Measurements from ENCODE around the gene DHRSX. TPM values are rescaled to one million over a fixed set of nuclear protein-coding genes. Genes with fewer than 3 reads are reported as not detected.

The DHRSX gene
- total and polyA plus RNA-seq, 2 experiments from 2014 or later, result 15.2 to 30.2 TPM

- no peak for DNase-seq
- Histone ChIP-seq H3K79me2 (ENCODE audit: insufficient read depth) (no peaks in the 10 kb centered on the region), H2AFZ (no peak overlapping the region), H3K9ac (no peak overlapping the region), H3K4me2 (ENCODE audit: unreplicated experiment) (no peak overlapping the region), H3K27me3 (replicated peaks; ENCODE audit: insufficient read depth) (peaks cover 18% of the 10 kb centered on the region), H4K20me1 (ENCODE audit: insufficient read depth) (no peaks in the 10 kb centered on the region), H3K36me3 (ENCODE audit: low read depth) (no peaks in the 10 kb centered on the region), H3K4me1 (ENCODE audit: insufficient read depth) (no peaks in the 10 kb centered on the region), H3K9me3 (ENCODE audit: low read depth) (no peaks in the 10 kb centered on the region), H3F3A (ENCODE audit: insufficient read depth) (no peaks in the 10 kb centered on the region), H3K27ac (no peak overlapping the region), H3K4me3 (no peak overlapping the region), H3K9me2 (ENCODE audit: insufficient read depth) (no peaks in the 10 kb centered on the region)
- 7 to 24% methylated on average over 1 of the region's 1 CpG for WGBS, 2 experiments (ENCODE audit: low coverage in 1 of 2, low lambda C conversion rate in 2 of 2, missing lambda C conversion rate in 2 of 2)
- in situ Hi-C loops (cut with MboI), result no loop called here
- TF ChIP-seq EZH2 (IDR thresholded peaks at IDR 0.05; ENCODE audit: insufficient read depth, poor library complexity, severe bottlenecking) (no peak), EZH2phosphoT487 (IDR thresholded peaks at IDR 0.05; ENCODE audit: insufficient read depth, low read depth) (no peak)
Observed at GRCh38 chrX:2546496-2546895, 45.7 kb upstream of the DHRSX start.

GRCh38 chrX:2545144-2545543 is 44.4 kb upstream of the DHRSX start:
- H3K27me3 ChIP-seq (replicated peaks; ENCODE audit: insufficient read depth), result peaks cover 16% of the 10 kb centered on the region
- no peak overlapping the region for H3K4me2 ChIP-seq (ENCODE audit: unreplicated experiment)
- no peak overlapping the region for H3K27ac ChIP-seq
- no peaks in the 10 kb centered on the region for H3K9me3 ChIP-seq (ENCODE audit: low read depth)
- in situ Hi-C loops (cut with MboI), result no loop called here
- H3K4me1 ChIP-seq (ENCODE audit: insufficient read depth), result no peaks in the 10 kb centered on the region
- no peaks in the 10 kb centered on the region for H3K79me2 ChIP-seq (ENCODE audit: insufficient read depth)
- no peak overlapping the region for H3K9ac ChIP-seq
- no peak for DNase-seq
- no peak overlapping the region for H2AFZ ChIP-seq
- no peaks in the 10 kb centered on the region for H3K36me3 ChIP-seq (ENCODE audit: low read depth)
- H3K9me2 ChIP-seq (ENCODE audit: insufficient read depth), result no peaks in the 10 kb centered on the region
- TF ChIP-seq EZH2phosphoT487 (IDR thresholded peaks at IDR 0.05; ENCODE audit: insufficient read depth, low read depth) (no peak), EZH2 (IDR thresholded peaks at IDR 0.05; ENCODE audit: insufficient read depth, poor library complexity, severe bottlenecking) (no peak)
- no peaks in the 10 kb centered on the region for H3F3A ChIP-seq (ENCODE audit: insufficient read depth)
- H3K4me3 ChIP-seq, result no peak overlapping the region
- WGBS, 2 experiments (ENCODE audit: low coverage in 1 of 2, low lambda C conversion rate in 2 of 2, missing lambda C conversion rate in 2 of 2), result 0 to 4% methylated on average over 1 of the region's 1 CpG
- H4K20me1 ChIP-seq (ENCODE audit: insufficient read depth), result no peaks in the 10 kb centered on the region

- Histone ChIP-seq H3K27ac (no peak overlapping the region), H2AFZ (no peak overlapping the region), H4K20me1 (ENCODE audit: insufficient read depth) (no peaks in the 10 kb centered on the region), H3K9me3 (ENCODE audit: low read depth) (no peaks in the 10 kb centered on the region), H3K9ac (no peak overlapping the region), H3K9me2 (ENCODE audit: insufficient read depth) (no peaks in the 10 kb centered on the region), H3K4me3 (no peak overlapping the region), H3K36me3 (ENCODE audit: low read depth) (no peaks in the 10 kb centered on the region), H3K27me3 (replicated peaks; ENCODE audit: insufficient read depth) (peaks cover 15% of the 10 kb centered on the region), H3K4me1 (ENCODE audit: insufficient read depth) (no peaks in the 10 kb centered on the region), H3K4me2 (ENCODE audit: unreplicated experiment) (no peak overlapping the region), H3F3A (ENCODE audit: insufficient read depth) (no peaks in the 10 kb centered on the region), H3K79me2 (ENCODE audit: insufficient read depth) (no peaks in the 10 kb centered on the region)
- DNase-seq, result no peak
- no peak for TF ChIP-seq EZH2 (IDR thresholded peaks at IDR 0.05; ENCODE audit: insufficient read depth, poor library complexity, severe bottlenecking)
- no peak for TF ChIP-seq EZH2phosphoT487 (IDR thresholded peaks at IDR 0.05; ENCODE audit: insufficient read depth, low read depth)
- in situ Hi-C loops (cut with MboI), result no loop called here
- 47 to 52% methylated on average over 7 of the region's 7 CpGs for WGBS, 2 experiments (ENCODE audit: low coverage in 1 of 2, low lambda C conversion rate in 2 of 2, missing lambda C conversion rate in 2 of 2)
Observed at GRCh38 chrX:2542826-2543521, 42.2 kb upstream of the DHRSX start.

- Histone ChIP-seq H4K20me1 (ENCODE audit: insufficient read depth) (no peaks in the 10 kb centered on the region), H3K36me3 (ENCODE audit: low read depth) (no peaks in the 10 kb centered on the region), H2AFZ (no peak overlapping the region), H3K27me3 (replicated peaks; ENCODE audit: insufficient read depth) (peaks cover 29% of the 10 kb centered on the region), H3K9ac (no peak overlapping the region), H3F3A (ENCODE audit: insufficient read depth) (no peaks in the 10 kb centered on the region), H3K9me3 (ENCODE audit: low read depth) (no peaks in the 10 kb centered on the region), H3K79me2 (ENCODE audit: insufficient read depth) (no peaks in the 10 kb centered on the region), H3K4me2 (ENCODE audit: unreplicated experiment) (no peak overlapping the region), H3K4me3 (no peak overlapping the region), H3K27ac (no peak overlapping the region), H3K4me1 (ENCODE audit: insufficient read depth) (no peaks in the 10 kb centered on the region), H3K9me2 (ENCODE audit: insufficient read depth) (no peaks in the 10 kb centered on the region)
- in situ Hi-C loops (cut with MboI), result no loop called here
- TF ChIP-seq EZH2phosphoT487 (IDR thresholded peaks at IDR 0.05; ENCODE audit: insufficient read depth, low read depth) (no peak), EZH2 (IDR thresholded peaks at IDR 0.05; ENCODE audit: insufficient read depth, poor library complexity, severe bottlenecking) (no peak)
- no peak for DNase-seq
- 70 to 73% methylated on average over 8 of the region's 8 CpGs for WGBS, 2 experiments (ENCODE audit: low coverage in 1 of 2, low lambda C conversion rate in 2 of 2, missing lambda C conversion rate in 2 of 2)
Observed at GRCh38 chrX:2541603-2542002, 40.8 kb upstream of the DHRSX start.

Measured in GM23248 (cell line).